Measurements from ENCODE around the gene TFAP2B.

The TFAP2B gene

GRCh38 chr6:50826037-50826761 lies 7.5 kb downstream of the TFAP2B start:
- TF ChIP-seq FOXP2 (optimal IDR thresholded peaks at IDR 0.05; ENCODE audit: borderline replicate concordance, extremely low read depth, extremely low read length, insufficient read depth), result no peak

- TF ChIP-seq TAF1 (IDR thresholded peaks at IDR 0.05; ENCODE audit: borderline replicate concordance, insufficient read depth, low read length) (no peak), POLR2AphosphoS5 (IDR thresholded peaks at IDR 0.05; ENCODE audit: low read depth, low read length) (no peak), FOXP2 (optimal IDR thresholded peaks at IDR 0.05; ENCODE audit: borderline replicate concordance, extremely low read depth, extremely low read length, insufficient read depth) (no peak), REST (IDR thresholded peaks at IDR 0.05; ENCODE audit: insufficient read depth in 1 of 2, low read depth in 2 of 2, low read length in 2 of 2) (no peak), SIN3A (IDR thresholded peaks at IDR 0.05; ENCODE audit: borderline replicate concordance, insufficient read depth, low read length) (no peak)
Measured at GRCh38 chr6:50826803-50827202, 8.1 kb downstream of the TFAP2B start.

GRCh38 chr6:50829049-50829448 lies 10.4 kb downstream of the TFAP2B start:
- TF ChIP-seq TAF1 (IDR thresholded peaks at IDR 0.05; ENCODE audit: borderline replicate concordance, insufficient read depth, low read length), result no peak
- TF ChIP-seq REST (IDR thresholded peaks at IDR 0.05; ENCODE audit: insufficient read depth in 1 of 2, low read depth in 2 of 2, low read length in 2 of 2), result no peak
- no peak for TF ChIP-seq POLR2AphosphoS5 (IDR thresholded peaks at IDR 0.05; ENCODE audit: low read depth, low read length)
- TF ChIP-seq SIN3A (IDR thresholded peaks at IDR 0.05; ENCODE audit: borderline replicate concordance, insufficient read depth, low read length), result no peak
- no peak for TF ChIP-seq FOXP2 (optimal IDR thresholded peaks at IDR 0.05; ENCODE audit: borderline replicate concordance, extremely low read depth, extremely low read length, insufficient read depth)

DNA sequence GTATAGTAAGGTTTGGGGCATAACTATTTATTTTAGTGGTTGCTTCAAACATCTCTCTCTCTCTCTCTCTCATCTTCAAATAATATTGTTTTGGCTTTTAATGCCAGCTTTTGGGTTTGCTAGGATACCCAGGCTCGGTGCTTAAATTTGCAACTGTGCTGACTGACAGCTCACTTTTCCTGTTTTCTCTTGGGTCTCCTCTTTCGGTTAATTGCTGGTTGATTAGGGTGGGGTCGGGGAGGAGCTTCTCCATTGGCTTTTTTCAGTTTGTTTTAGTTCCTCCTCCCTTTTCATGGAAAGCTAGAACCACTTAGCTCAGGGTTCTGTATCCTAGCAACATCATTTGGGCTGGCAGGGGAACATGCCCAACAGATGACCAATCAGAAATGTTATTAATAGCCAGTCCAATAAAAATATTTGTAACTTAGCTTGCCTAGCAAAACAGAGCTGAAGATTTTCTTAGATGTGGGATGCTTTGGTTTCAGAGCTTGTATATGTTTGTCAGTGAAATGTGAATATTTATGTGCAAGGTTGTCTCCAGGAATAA lies 11.3 kb downstream of the TFAP2B start:
- no peak for TF ChIP-seq TAF1 (IDR thresholded peaks at IDR 0.05; ENCODE audit: borderline replicate concordance, insufficient read depth, low read length)
- no peak for TF ChIP-seq FOXP2 (optimal IDR thresholded peaks at IDR 0.05; ENCODE audit: borderline replicate concordance, extremely low read depth, extremely low read length, insufficient read depth)
- no peak for TF ChIP-seq SIN3A (IDR thresholded peaks at IDR 0.05; ENCODE audit: borderline replicate concordance, insufficient read depth, low read length)
- no peak for TF ChIP-seq POLR2AphosphoS5 (IDR thresholded peaks at IDR 0.05; ENCODE audit: low read depth, low read length)
- TF ChIP-seq REST (IDR thresholded peaks at IDR 0.05; ENCODE audit: insufficient read depth in 1 of 2, low read depth in 2 of 2, low read length in 2 of 2), result no peak

DNA sequence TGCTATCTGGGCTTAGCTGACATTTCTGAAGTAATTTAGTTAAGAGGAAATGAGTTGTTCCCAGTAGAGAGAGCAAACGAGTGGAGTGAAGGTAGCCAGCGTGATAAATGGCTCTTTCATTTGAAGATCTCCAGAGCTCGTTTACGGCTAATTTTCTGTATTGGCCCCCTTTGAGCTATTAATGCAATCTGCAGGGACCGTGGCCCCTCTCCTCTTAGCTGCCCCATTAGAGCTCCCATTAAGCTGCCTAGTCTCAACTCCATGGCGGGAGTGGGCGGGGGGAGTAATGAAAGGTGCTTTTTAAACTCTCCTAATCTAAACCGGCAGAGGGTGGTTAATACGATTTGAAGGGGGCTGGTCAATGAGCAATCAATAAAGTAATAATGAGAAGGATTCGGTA lies 12.5 kb downstream of the TFAP2B start:
- TF ChIP-seq REST (IDR thresholded peaks at IDR 0.05; ENCODE audit: insufficient read depth in 1 of 2, low read depth in 2 of 2, low read length in 2 of 2), result no peak
- TF ChIP-seq FOXP2 (optimal IDR thresholded peaks at IDR 0.05; ENCODE audit: borderline replicate concordance, extremely low read depth, extremely low read length, insufficient read depth), result no peak
- TF ChIP-seq TAF1 (IDR thresholded peaks at IDR 0.05; ENCODE audit: borderline replicate concordance, insufficient read depth, low read length), result no peak
- TF ChIP-seq SIN3A (IDR thresholded peaks at IDR 0.05; ENCODE audit: borderline replicate concordance, insufficient read depth, low read length), result no peak
- no peak for TF ChIP-seq POLR2AphosphoS5 (IDR thresholded peaks at IDR 0.05; ENCODE audit: low read depth, low read length)

Data from PFSK-1 (cell line).